ENCODE results near the gene CELA3B. TPM values are rescaled to one million over a fixed set of nuclear protein-coding genes. Genes with fewer than 3 reads are reported as not detected.
"Not testable (repeated sequence)": the region's sequence is repeated elsewhere in the genome, so short reads cannot be mapped to it uniquely, and the experiment has no call there.

CELA3B gene
- total RNA-seq, 1 donor from 2014 or later, result not detected

- DNase-seq, result not testable (repeated sequence)
These were observed 33.7 kb upstream of the CELA3B start for GRCh38 chr1:21942959-21943640.

- DNase-seq, result no peak
These were observed 32.1 kb upstream of the CELA3B start for GRCh38 chr1:21944733-21945073.

DNA sequence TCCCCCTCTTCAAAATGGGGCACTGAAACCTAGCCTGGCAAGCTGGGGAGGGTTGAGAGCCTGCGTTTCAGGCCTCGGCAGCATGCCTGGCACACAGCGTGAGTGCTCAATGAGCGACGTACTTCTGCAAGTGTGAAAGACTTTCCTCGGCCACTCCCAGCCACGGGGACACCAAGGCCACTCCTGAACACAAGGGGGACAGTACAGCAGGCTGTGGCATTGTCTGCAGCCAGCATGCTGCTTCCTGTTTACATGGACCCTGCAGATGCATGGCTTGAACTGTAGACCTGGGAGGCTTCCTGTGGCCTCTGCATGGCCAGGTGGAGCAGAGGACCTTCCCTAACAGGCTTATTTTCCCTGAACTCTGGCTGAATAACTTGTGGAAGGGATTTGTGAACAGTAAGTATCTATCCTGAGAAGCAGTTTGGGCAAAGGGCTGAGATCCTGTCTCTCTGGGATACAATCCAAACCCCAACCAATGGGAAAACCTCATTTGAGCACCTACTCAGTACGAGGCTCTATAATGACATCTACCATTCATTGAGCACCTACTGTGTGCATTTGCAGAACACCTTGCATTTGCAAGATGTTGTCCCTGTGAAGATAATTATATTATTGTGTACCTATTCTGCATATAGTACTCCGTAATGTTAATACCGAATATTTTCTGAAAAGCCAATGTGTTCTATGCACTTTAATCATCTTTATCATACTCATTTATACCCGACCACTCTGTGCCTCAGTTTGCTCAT, 29.8 kb upstream of the CELA3B start:
- no peak for DNase-seq

DNA sequence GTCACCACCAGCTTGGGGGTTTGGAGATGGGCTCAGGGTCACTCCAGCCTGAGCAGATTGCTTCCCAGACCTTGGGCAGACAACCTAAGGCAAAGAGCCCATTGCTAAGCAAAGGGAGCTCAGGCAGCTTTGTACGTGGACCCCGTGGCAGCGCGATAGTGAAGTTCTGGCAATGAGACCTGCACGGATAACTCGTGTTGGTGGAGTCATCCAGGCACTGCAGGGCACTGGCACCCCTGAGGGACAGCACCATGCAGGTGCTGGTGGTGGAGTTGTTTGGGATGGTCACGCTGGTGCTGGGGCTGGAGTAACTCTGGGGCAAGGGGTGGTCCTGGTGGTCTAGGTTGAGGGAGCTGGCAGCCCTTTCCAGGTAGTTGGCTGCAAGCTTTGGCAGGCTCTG, 26.1 kb upstream of the CELA3B start:
- DNase-seq, result no peak

GRCh38 chr1:21951226-21951870, 25.5 kb upstream of the CELA3B start:
- no peak for DNase-seq

DNA sequence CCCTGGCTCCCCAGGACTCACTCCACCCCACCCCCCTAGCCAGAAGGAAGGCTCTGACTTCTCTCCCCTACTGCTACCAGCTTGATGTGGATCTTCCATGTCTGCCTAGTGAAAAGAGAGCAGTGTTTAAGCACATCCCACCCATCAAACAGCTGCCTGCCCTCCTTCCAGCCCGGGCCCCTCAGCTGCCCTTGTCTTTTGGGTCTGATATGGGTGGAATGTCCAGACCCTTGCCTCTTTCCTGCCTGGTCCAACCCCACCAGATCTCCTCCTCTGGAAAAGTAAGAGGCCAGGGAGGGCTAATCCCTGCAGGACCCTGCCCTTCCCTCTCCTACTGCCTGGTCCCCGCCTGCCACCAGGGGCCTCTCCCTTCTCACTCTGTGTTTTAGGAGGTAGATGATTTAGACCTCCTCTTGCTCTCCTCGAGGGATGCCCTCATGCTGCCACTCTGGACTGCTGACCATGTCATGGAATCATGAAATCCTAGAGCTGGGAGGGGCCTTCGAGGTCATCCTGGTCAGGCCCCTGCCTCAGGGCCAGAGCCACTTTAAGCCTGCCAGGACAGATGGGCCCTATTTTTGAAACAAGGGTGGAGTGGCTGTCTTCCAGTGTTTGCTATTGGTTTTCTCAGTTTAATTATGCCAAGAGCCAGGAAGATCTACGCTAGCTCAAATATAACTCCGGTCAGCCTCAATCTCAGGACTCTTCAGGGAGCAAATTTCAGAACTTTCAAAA, 23.9 kb upstream of the CELA3B start:
- no peak for DNase-seq

GRCh38 chr1:21955058-21955457, 21.8 kb upstream of the CELA3B start:
- no peak for DNase-seq

- DNase-seq, result no peak
These were observed 21.1 kb upstream of the CELA3B start for GRCh38 chr1:21955501-21956281.

DNA sequence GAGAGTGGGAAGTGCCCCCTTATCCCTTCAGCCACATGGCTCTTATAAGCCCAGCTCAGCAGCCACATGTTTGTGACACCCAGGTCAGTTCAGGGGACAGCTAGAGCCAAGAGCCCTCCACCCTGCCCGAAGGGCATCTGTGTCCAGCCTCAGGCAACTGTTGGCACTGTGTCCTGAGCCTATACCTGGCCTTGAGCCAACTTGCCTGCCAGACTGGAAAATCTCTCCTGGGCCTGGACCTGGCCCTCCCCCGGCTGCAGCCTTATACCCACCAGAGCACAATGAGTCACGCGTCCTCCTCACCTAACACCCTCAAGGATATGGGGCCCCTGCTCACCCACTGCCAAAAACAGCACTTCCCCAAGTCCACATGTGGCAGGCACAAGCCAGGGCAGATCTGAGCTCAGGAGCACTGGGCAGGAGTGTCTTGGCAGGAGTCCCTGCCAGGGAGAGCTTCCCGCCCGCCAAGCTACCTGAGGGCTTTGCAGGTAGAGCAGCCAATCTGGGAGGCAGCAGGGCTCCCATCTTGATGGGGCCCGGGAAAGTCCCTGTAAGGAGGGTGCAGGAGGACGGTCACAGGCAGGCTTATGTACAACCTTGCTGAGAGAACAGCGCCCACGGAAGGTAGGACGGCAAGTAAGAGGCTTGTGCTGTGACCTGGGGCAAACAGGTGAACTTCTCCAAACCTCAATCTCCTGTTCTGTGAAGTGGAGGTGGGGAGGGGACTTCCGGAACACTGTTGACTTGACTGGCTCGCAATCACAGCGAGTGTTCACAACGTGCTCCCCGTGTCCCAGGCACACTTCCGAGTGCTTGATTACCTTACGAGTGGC, 19.9 kb upstream of the CELA3B start:
- peak; percentile 27 for DNase-seq

- DNase-seq, result no peak
These were observed 15.5 kb upstream of the CELA3B start for GRCh38 chr1:21961337-21961736.

DNA sequence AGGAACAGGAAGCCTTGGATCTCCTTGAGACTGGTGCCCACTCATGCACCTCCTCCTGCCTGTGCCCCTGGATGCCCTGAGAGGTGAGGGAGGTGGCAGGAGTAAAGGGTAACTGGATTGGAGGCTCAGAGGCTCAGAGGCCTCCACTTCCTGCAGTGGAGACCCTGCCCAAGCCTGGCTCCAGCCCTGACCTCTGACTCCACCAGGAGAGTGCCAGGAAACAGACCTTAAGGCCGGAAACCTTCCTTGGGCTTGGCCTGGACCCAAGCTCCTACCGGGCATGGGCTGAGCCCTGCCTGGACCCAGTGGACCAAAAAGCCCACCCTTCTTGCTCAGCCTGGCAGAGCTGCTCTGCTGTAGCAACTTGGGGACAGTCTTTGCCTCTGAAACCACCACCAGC, 15.0 kb upstream of the CELA3B start:
- no peak for DNase-seq

GRCh38 chr1:21963477-21964217, 13.2 kb upstream of the CELA3B start:
- DNase-seq, result peak; percentile 61

- DNase-seq, result no peak
These were observed 10.4 kb upstream of the CELA3B start for GRCh38 chr1:21966247-21967000.

DNA sequence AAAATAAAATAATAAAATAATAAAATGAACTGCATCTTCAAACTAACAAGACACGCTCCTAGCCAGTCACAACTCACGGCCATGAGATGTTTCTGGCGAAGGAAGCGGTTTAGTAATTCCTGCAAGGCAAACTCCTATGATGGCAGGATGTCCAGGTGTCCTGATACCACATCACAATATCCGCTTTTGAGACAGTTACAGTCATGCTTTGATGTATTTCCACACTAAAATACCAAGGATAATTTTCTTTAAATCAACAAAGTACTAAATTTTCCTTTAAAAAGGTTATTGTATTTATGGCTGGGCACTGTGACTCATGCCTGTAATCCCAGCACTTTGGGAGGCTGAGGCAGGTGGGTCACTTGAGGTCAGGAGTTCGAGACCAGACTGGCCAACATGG, 9.6 kb upstream of the CELA3B start:
- DNase-seq, result not testable (repeated sequence)

DNA sequence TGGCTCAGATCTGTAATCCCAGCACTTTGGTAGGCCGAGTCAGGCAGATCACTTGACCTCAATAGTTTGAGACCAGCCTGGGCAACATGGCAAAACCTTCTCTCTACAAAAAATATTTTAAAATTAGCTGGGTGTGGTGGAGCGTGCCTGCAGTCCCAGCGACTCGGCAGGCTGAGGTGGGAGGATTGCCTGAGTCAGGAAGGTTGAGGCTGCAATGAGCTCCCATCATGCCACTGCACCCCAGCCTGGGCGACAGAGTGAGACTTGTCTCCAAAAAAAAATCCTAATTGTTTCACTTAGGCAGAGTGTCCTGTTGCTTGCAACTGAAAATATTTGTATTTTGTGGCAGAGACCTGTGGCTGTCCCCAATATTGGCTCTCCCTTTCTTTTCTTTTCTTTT, 7.8 kb upstream of the CELA3B start:
- DNase-seq, result not testable (repeated sequence)

GRCh38 chr1:21970523-21970922, 6.3 kb upstream of the CELA3B start:
- not testable (repeated sequence) for DNase-seq

DNA sequence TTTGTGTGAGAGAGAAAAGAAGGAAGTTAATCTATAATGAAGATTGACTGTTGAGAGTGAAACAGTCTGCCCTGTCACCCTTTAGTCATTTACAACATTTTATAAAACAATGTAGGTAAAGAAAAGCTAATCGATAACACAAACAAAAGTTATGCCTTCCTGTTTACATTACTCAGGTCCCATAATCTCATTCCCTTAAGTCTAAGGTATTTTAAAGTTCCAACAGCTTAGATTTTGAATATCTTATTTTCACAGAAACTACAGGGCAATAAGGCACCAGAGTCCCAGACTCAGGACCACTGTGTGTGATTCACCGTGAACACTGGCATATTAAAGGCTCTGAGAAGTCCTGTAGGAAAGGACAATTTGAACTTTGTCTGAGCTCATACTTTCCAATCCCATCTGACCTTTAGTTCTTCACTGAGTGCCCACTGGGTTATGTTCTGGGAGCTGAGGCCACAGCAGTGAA, 3.8 kb upstream of the CELA3B start:
- not testable (repeated sequence) for DNase-seq

DNA sequence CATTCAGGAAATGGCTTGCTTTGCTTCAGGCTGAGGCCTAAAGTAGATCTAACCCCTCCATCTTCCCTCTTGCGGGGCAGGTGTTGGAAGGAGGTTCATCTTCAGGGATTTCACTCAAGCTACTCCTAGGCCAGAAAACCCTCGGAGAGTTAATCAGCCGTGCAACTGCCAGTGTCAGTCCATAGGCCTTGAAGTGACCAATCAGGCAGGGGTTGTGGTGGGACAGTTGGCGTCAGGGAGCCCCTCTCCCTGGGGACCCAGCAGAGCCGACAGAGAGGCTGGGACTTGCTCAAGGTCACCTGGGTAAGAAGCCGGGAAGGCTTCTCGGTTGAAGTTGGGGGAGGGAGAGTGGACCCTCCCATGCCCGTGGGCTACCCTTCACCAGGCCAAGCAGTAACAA, 2.9 kb upstream of the CELA3B start:
- not testable (repeated sequence) for DNase-seq

- not testable (repeated sequence) for DNase-seq
These were observed 2.1 kb upstream of the CELA3B start for GRCh38 chr1:21974699-21975098.

Measured in skin of body (tissue), 2 donors.